Measurements from ENCODE around the gene DAPK2.

Gene DAPK2

DNA sequence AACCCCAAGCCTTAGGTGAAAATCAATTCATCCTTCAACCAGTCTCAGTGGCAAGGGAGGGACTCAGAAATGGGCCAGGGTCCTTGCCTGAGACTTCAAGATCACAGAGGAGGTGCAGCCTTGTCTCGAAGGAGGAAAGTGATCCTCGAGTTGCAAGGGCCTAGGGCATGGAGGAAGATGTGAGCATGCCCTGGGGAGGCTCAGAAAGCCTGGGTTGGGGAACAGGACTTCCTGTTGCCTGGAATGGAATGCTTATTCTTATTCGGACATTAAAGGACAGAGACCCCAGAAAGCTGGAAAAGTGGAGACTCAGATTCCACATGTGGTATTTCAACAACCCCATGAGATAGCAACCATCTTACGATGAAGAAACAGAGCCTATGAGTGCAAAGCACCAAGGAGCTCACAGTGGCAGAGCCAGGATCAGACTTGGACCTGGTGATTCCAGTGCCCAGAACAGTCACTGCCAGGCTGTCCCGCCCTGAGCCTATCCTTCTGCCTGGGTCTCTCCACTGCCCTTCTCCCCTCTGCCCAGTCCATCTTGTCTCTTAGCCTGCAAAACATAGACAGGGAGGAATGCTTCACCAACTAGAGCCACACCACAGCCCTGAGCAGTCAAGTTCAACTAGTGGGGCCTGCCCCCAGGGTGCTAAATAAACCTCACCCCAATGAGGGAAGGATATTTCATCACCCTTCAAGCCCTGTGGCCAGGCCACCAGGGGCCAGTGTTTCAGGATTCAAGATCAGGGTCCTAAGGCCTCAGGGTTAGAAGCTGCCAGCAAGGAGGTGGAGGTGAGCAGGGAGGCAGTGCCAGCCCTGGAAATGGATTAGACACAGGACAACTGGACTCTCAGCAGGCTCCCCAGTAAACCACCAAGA, 21.9 kb downstream of the DAPK2 start:
- DNase-seq (ENCODE audit: low read depth), result no peak
- TF ChIP-seq, protein P1, sequence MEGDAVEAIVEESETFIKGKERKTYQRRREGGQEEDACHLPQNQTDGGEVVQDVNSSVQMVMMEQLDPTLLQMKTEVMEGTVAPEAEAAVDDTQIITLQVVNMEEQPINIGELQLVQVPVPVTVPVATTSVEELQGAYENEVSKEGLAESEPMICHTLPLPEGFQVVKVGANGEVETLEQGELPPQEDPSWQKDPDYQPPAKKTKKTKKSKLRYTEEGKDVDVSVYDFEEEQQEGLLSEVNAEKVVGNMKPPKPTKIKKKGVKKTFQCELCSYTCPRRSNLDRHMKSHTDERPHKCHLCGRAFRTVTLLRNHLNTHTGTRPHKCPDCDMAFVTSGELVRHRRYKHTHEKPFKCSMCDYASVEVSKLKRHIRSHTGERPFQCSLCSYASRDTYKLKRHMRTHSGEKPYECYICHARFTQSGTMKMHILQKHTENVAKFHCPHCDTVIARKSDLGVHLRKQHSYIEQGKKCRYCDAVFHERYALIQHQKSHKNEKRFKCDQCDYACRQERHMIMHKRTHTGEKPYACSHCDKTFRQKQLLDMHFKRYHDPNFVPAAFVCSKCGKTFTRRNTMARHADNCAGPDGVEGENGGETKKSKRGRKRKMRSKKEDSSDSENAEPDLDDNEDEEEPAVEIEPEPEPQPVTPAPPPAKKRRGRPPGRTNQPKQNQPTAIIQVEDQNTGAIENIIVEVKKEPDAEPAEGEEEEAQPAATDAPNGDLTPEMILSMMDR (conservative IDR thresholded peaks at IDR 0.05; ENCODE audit: control insufficient read depth, insufficient read depth, low read depth, low read length), result peak; percentile 4
- no peak overlapping the region for H3K4me3 ChIP-seq (ENCODE audit: control insufficient read depth, low read depth, low read length)

DNA sequence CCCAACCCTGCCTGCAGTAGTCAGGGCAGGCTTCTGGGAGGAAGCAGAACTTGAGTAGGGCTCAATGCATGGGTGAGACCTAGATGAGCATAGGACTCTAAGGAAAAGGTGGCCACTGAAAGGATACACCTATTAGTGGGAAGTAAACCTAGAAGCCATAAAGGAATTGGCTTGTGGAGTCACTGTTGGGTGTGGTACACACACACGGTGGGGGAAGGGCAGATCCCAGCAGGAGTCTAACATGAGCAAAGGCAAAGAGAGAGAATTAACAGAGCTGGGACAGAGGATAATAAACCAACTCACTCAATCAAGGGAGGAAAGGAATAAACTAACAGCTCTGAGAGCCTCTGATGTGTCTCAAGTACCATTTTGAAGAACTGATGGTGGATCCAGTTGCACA, 23.1 kb downstream of the DAPK2 start:
- DNase-seq (ENCODE audit: low read depth), result no peak
- TF ChIP-seq, protein P1 (conservative IDR thresholded peaks at IDR 0.05; ENCODE audit: control insufficient read depth, insufficient read depth, low read depth, low read length), result no peak

GRCh38 chr15:64022571-64022970, 23.7 kb downstream of the DAPK2 start:
- DNase-seq (ENCODE audit: low read depth), result no peak
- TF ChIP-seq, protein P1 (conservative IDR thresholded peaks at IDR 0.05; ENCODE audit: control insufficient read depth, insufficient read depth, low read depth, low read length), result no peak
- H3K4me3 ChIP-seq (ENCODE audit: control insufficient read depth, low read depth, low read length), result no peak overlapping the region

More for the DNA sequence above, 23.1 kb downstream of the DAPK2 start:
- H3K4me3 ChIP-seq (ENCODE audit: control insufficient read depth, low read depth, low read length), result no peak overlapping the region

- TF ChIP-seq, protein P1 (conservative IDR thresholded peaks at IDR 0.05; ENCODE audit: control insufficient read depth, insufficient read depth, low read depth, low read length), result no peak
- no peak for DNase-seq (ENCODE audit: low read depth)
- H3K4me3 ChIP-seq (ENCODE audit: control insufficient read depth, low read depth, low read length), result no peak overlapping the region
Observed at GRCh38 chr15:64019764-64020163, 26.5 kb downstream of the DAPK2 start.

DNA sequence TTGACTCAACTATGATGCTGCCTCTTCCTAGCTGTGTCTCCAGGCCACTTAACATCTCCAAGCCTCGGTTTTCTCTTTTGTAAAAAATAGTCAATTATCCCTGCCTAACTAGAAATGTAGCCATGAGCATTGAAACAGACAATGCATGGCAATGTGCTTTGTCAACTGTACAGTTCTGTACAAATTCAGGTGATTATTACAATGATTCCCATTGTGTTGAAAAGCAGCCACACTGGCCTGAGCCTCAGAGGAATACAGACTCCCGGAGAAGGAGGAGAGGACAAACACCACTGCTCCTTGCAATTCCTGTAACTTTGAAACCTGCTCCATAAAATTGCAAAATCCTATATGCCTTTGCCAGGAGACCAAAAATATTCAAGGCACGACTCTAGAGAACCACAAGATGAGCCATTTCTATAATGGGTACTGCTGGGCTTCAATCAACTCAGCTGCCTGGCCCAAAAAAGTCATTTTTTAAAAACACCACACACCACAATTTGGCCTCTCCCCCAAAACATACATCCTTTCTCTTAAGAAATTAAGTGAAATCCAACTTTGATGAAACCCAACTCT, 28.6 kb downstream of the DAPK2 start:
- TF ChIP-seq, protein P1 (conservative IDR thresholded peaks at IDR 0.05; ENCODE audit: control insufficient read depth, insufficient read depth, low read depth, low read length), result no peak
- peak; percentile 52 for DNase-seq (ENCODE audit: low read depth)
- no peak overlapping the region for H3K4me3 ChIP-seq (ENCODE audit: control insufficient read depth, low read depth, low read length)

GRCh38 chr15:64017082-64017588, 29.1 kb downstream of the DAPK2 start:
- peak; percentile 72 for DNase-seq (ENCODE audit: low read depth)
- TF ChIP-seq, protein P1 (conservative IDR thresholded peaks at IDR 0.05; ENCODE audit: control insufficient read depth, insufficient read depth, low read depth, low read length), result no peak
- no peak overlapping the region for H3K4me3 ChIP-seq (ENCODE audit: control insufficient read depth, low read depth, low read length)
